GM18868 (cell line): ENCODE data around the gene FGD4.
A peak's percentile ranks its signal among the peaks of the same experiment; 100 is the strongest.

Experiments
- ATAC-seq: cut with Tn5 transposase; IDR thresholded peaks from one replicate; pipeline ENCODE4 v1.9.1; 2021; ENCODE audit warnings: mild to moderate bottlenecking, moderate library complexity; ENCODE audit not compliant: unreplicated experiment

FGD4 gene

GRCh38 chr12:32399370-32400113 is at the start of gene FGD4:
TSS of gene FGD4 (plus strand) at chr12:32399558.
- ATAC-seq = peak; percentile 87

DNA sequence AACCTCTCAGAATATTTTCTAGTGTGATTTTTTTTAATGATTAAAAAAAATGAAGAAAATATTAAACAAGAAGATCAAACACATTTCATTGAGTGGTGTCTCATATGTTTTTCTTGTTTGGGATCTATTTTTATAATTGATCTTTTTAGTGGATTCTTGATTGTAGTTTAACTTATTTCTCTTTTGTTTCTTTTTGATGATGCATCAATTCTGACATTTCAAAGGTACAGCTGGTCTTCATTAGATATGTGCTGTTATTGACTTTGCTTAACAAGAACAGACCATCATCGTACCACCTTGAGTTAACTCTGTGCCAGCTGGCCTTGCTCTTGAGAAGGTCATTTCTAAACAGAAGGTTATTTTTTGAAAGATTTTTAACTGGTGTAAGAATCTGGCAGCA is 45.8 kb upstream of the FGD4 start:
- ATAC-seq = no peak

DNA sequence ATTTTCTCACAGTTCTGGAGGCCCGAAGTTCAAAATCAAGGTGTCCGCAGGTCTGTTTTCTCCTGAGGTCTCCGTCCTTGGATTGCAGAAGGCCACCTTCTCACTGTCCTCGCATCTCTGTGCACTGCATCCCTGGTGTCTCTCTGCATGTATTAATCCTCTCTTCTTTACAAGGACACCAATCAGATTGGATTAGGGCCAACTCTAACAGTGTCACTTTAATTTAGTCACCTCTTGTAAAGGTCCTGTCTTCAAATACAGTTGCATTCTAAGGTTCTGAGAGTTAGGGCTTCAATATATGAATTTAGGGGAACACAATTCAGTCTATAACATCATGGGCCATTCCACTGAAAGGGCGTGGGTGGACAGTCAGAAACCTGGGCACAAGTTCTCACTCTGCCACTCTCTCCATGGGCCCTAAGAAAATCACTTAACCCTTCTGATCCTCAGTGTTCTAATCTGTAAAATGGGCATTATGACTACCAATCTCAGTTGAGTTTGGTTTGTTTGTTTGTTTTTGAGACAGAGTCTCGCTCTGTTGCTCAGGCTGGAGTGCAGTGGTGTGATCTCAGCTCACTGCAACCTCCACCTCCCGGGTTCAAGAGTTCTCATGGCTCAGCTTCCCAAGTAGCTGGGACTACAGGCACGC is 41.6 kb upstream of the FGD4 start:
- ATAC-seq = no peak

- no peak for ATAC-seq
Measured at GRCh38 chr12:32360956-32361355, 38.4 kb upstream of the FGD4 start.

GRCh38 chr12:32362892-32363291 is 36.5 kb upstream of the FGD4 start:
- ATAC-seq = no peak

DNA sequence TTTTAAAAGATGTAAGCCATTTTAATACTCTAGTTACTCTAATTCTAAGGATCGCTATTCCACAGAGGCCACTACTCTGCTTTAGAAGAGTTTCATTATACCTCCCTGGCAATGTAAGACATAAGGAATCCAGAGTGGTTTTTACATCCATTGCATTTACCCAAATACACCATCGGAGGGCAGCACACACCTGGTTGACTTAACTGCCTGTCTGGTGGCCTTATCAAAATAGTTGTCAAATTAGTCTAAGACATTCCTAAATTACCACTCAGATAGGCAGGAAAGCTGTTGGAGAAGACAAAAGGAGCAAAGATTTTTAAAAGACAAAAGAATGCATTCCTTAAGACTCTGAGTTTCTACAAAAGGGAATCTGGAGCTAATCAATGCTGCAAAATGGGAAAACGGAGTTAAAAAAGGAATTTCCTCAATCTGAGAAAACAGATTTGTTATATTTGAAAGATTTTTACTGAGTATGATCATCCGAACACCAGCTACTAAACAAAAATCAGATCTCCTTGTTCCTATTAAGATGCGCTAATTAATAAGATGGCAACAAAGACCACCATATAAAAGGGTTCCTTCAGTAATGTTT is 33.8 kb upstream of the FGD4 start:
- peak; percentile 86 for ATAC-seq

DNA sequence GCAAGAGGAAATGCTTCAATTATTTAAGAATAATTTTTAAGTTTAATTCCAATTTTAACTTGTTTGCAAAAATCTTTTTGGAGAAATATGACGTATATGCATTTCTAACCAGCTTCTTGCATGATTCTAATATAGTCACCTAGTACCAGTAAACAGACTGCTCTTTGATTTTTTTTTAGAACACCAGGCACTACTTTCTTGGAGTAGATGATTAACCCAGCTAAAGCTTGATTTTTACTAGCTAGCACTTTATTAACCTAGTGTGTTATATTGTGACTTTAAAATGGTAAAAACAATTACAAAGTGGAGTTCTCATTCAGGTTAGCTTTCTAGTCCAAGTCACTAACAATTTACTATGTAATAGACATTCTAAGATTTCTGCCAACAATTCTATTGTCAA is 32.6 kb upstream of the FGD4 start:
- no peak for ATAC-seq

DNA sequence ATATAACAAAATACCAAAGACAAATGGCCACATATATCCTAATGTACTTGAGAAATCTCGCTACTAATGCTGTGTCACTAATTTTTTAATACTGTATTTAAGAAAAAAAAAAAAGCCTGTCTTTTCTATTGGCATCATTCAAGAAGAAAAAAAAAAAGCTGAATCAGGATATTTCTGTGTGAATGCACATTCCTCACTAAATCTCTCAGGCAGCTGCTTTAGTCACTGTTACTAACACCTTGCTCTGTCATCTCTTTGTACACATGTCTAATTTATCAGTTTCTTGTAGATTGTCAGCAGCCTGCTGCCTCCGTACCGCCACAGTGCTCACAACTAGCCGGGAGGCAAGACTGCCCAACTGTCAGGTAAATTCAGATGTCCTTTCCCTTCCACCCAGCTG is 32.0 kb upstream of the FGD4 start:
- ATAC-seq = no peak

- ATAC-seq = no peak
Measured at GRCh38 chr12:32369202-32369601, 30.2 kb upstream of the FGD4 start.

DNA sequence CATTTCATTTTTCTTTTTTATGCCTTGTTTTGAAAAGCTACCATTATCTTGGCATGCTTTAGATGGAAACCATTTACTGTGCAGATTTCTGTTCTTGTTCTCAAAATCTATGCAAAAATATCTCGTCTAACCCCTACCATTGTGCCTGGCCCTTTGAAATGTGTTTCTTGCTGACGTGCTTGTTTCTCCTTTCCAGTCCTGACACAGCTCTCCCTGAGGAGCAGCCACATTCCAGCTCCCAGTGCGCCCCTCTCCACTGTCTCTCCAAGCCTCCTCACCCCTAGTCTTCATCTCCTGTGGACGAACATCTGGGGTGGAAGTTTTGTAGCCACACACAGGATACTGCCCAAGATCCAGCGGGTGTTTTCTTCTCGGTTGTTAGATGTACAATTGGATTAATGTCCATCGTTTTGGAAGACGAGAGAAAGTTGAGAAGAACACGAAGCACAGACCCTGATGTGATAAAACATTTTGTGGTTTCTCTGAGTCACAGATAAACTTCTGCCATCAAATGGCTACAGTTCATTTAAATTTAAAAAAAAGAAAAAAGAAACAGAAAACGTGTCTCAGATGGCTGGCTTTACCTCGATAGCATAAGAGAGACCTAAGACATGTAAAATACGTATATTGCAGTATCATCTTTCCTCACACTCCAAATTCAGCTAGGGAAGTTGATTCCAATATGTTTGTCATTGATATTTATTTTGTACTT is 21.9 kb upstream of the FGD4 start:
- no peak for ATAC-seq

GRCh38 chr12:32379213-32379612 is 20.1 kb upstream of the FGD4 start:
- no peak for ATAC-seq

GRCh38 chr12:32379667-32380066 is 19.7 kb upstream of the FGD4 start:
- ATAC-seq = no peak

DNA sequence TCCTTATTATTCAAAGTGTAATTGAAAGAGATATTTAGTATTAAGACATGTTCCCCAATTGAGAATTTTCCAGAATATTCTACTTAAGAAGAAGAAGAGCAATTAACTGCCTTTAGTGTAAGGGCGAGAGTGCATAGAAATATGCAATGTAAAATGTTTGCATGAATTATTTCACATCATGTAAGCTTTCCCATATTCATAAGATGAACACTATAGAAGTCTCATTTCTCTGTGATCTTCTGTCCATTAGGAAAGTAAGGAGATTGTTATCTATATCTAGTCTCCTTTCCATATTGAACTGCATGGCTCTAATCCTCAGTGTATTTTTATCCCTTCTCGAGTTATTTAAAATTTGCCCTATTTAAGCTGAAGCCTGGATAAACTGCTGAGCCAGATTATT is 17.1 kb upstream of the FGD4 start:
- ATAC-seq = no peak

- no peak for ATAC-seq
Measured at GRCh38 chr12:32390572-32391219, 8.7 kb upstream of the FGD4 start.

GRCh38 chr12:32395026-32395425 is 4.3 kb upstream of the FGD4 start:
- ATAC-seq = no peak

DNA sequence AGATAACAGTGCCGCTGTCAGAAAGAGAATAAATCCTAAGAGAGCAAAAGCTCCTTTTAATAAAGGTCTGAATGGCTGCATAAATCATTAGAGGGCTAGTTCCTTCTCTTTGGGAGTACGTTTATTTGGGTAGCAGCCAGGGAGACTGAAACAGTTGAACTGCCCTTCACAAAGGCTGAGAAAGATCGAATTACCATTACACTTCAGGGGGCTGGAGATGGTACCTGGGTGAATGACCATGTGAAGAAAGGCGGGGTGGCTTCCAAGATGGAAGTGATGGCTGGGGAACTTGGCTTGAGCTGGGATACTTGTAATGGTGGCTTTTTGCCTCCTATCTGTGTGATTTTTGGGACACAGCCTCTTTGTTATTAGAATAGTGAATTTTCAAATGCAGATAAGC is 1.7 kb upstream of the FGD4 start:
- ATAC-seq = no peak

DNA sequence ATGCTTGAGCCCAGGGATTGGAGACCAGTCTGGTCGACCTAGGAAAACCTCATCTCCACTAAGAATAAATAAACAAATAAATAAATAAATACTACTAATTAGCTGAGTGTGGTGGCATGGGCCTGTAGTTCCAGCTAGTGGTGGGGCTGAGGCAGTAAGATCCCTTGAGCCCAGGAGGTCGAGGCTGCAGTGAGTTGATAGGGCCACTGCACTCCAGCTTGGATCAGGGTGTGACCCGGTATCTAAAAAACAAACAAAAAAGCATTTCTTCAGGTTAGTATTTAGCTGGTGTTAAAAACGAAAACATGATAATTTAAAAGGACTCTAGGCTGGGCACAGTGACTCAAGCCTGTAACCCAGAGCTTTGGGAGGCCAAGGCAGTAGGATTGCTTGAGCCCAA is 1.2 kb upstream of the FGD4 start:
- ATAC-seq = no peak

- ATAC-seq = no peak
Measured at GRCh38 chr12:32398816-32399369, 465 bp upstream of the FGD4 start.

DNA sequence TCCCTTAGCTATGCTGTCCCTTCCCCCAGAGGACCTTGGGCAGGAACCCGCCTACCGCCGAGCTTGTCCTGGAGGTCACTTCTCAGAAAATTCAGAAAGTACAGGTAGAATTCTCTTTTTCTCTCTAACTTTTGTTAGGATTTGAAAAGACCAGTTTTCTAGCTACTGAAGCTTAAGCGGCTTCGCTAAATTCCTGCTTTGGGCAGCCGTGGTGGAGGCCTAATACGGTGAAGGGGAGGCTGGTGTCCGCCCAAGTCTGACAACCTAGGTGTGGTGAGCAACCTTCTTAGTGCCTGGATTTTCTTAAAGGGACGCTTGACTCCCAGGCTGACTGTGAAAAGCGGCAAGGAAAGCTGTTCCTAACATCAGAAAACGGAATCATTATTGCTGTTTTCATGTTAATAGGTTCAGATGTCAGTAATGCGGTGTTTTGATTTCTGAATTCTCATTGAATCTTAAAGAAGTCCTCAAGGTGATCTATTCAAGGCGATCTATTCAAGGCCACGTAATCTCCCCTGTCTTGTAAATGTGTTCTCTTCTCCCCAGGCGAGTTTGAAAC is 835 bp downstream of the FGD4 start:
- ATAC-seq = no peak

DNA sequence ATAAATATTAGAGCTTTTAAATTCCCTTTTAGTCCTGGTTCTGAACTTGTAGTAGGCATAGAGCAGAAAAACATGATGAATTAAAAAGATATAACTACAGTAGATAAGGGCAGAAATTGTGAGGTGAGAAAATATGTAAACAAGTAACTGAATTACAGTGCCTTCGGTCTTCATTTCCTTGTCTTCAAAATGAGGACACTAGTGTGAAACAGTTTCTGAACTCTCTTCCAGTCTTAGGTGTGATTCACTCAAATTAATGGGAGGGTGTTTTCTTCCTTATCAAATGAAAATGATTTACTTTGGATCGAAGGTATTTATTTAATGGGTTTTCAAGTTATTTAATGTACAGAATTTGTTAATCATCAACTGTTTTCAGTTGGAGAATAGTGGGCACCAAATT is 1.5 kb downstream of the FGD4 start:
- ATAC-seq = no peak

DNA sequence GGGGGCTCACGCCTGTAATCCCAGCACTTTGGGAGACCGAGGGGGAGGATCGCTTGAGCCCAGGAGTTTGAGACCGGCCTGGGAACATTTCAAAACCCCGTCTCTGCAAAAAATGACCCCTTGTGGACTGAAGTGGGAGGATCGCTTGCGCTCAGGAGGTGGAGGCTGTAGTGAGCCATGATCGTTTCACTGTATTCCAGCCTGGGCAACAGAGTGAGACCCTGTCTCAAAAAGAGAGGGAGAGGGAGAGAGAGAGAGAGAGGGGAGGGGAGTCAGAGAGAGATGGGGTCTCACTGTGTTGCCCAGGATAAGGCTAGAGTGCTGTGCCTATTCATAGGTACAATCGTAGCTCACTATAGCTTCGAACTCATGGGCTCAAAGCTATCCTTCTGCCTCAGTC is 2.8 kb downstream of the FGD4 start:
- ATAC-seq = no peak
